ENCODE results near the gene NRXN3. TPM values are rescaled to one million over a fixed set of nuclear protein-coding genes. Genes with fewer than 3 reads are reported as not detected.

NRXN3 gene
- total and polyA plus RNA-seq, 2 experiments from 2014 or later: 1.0 to 1.8 TPM

- TF ChIP-seq ZNF331 (CRISPR knock-in tag; IDR thresholded peaks at IDR 0.05; ENCODE audit: low read depth): no peak
- no peak for TF ChIP-seq JUNB (IDR thresholded peaks at IDR 0.05; ENCODE audit: unreplicated experiment)
- no peak for TF ChIP-seq REST (IDR thresholded peaks at IDR 0.05; ENCODE audit: unreplicated experiment)
Observed at GRCh38 chr14:78243187-78243586, 73.0 kb downstream of the NRXN3 start (continued).

- Histone ChIP-seq H3K36me3 (ENCODE audit: insufficient read depth) (no peaks in the 10 kb centered on the region), H3K79me2 (replicated peaks; ENCODE audit: insufficient read depth) (no peaks in the 10 kb centered on the region), H3K27ac (ENCODE audit: low read depth) (no peak overlapping the region), H3K9me2 (ENCODE audit: insufficient read depth) (no peaks in the 10 kb centered on the region), H3K4me2 (no peak overlapping the region), H2AFZ (no peak overlapping the region), H3K4me1 (ENCODE audit: insufficient read depth) (no peaks in the 10 kb centered on the region), H3K27me3 (ENCODE audit: insufficient read depth) (no peaks in the 10 kb centered on the region), H3F3A (replicated peaks; ENCODE audit: low read depth) (no peaks in the 10 kb centered on the region), H3K4me3 (no peak overlapping the region), H4K20me1 (replicated peaks; ENCODE audit: insufficient read depth) (no peaks in the 10 kb centered on the region)
- DNase-seq (ENCODE audit: low spot score): no peak
- no peak for TF ChIP-seq CREB1 (CRISPR knock-in tag; IDR thresholded peaks at IDR 0.05; ENCODE audit: low read depth)
- no peak for TF ChIP-seq POLR2AphosphoS5 (IDR thresholded peaks at IDR 0.05; ENCODE audit: low read depth)
- no peak for TF ChIP-seq EZH2 (IDR thresholded peaks at IDR 0.05; ENCODE audit: low read depth, unreplicated experiment)
- TF ChIP-seq ZNF114 (CRISPR knock-in tag; IDR thresholded peaks at IDR 0.05): no peak
- TF ChIP-seq CTCF (conservative IDR thresholded peaks at IDR 0.05; ENCODE audit: low read depth in 2 of 2): no peak
- TF ChIP-seq REST (IDR thresholded peaks at IDR 0.05; ENCODE audit: unreplicated experiment): no peak
- no peak for TF ChIP-seq ZNF462 (CRISPR knock-in tag; IDR thresholded peaks at IDR 0.05)
- TF ChIP-seq EZH2phosphoT487 (IDR thresholded peaks at IDR 0.05; ENCODE audit: unreplicated experiment): no peak
- no peak for TF ChIP-seq ZNF331 (CRISPR knock-in tag; IDR thresholded peaks at IDR 0.05; ENCODE audit: low read depth)
- Mint-ChIP-seq H3K4me3 (no peak overlapping the region), H3K36me3 (ENCODE audit: low read depth) (no peaks in the 10 kb centered on the region), H3K4me1 (peaks cover 10% of the 10 kb centered on the region), H3K27ac (no peak overlapping the region), H3K9me3 (no peaks in the 10 kb centered on the region), H3K27me3 (ENCODE audit: insufficient read depth, low read depth, poor library complexity) (peaks cover 4% of the 10 kb centered on the region)
- no peak for ATAC-seq
Observed at GRCh38 chr14:78245238-78245637, 75.1 kb downstream of the NRXN3 start.

Data from GM23338 (cell line).